NCI-H1417 (cell line): Measurements from ENCODE around the gene PHTF2.
"Not testable (repeated sequence)": the region's sequence is repeated elsewhere in the genome, so short reads cannot be mapped to it uniquely, and the experiment has no call there.

ENCODE experiments used
- DNase-seq, 3 experiments: peaks; one replicate each; lab custom pipeline; 2025; lab: John Stamatoyannopoulos, UW

PHTF2 gene

GRCh38 chr7:77798394-77799077 lies at the start of gene PHTF2, which contains the start of gene TMEM60:
TSS of gene PHTF2 (plus strand) at chr7:77798773.
TSS of gene TMEM60 (minus strand) at chr7:77798434. CDS start at chr7:77794373, 4,061 bp downstream.
- DNase-seq, result peak; percentile 99 to 100 (median 100)

GRCh38 chr7:77752016-77752415 lies 46.6 kb upstream of the PHTF2 start:
- DNase-seq, result no peak

- peak; percentile 29 to 87 (median 46) for DNase-seq
These were observed 45.4 kb upstream of the PHTF2 start for GRCh38 chr7:77753173-77753572.

GRCh38 chr7:77757589-77757988 lies 41.0 kb upstream of the PHTF2 start:
- no peak for DNase-seq

GRCh38 chr7:77759294-77759889 lies 39.2 kb upstream of the PHTF2 start:
- DNase-seq, result peak; percentile 54 to 81 (median 75)

GRCh38 chr7:77760809-77761453 lies 37.6 kb upstream of the PHTF2 start:
- DNase-seq, result no peak

- no peak for DNase-seq
These were observed 33.1 kb upstream of the PHTF2 start for GRCh38 chr7:77765481-77765880.

- no peak for DNase-seq
These were observed 32.4 kb upstream of the PHTF2 start for GRCh38 chr7:77765906-77766800.

GRCh38 chr7:77766801-77767605 lies 31.6 kb upstream of the PHTF2 start:
- no peak for DNase-seq

GRCh38 chr7:77770316-77770715 lies 28.3 kb upstream of the PHTF2 start:
- DNase-seq, result no peak

GRCh38 chr7:77771901-77772300 lies 26.7 kb upstream of the PHTF2 start:
- DNase-seq, result no peak

GRCh38 chr7:77778535-77778934 lies 20.0 kb upstream of the PHTF2 start:
- DNase-seq, result no peak

- DNase-seq, result no peak
These were observed 16.2 kb upstream of the PHTF2 start for GRCh38 chr7:77782383-77782782.

- no peak for DNase-seq
These were observed 15.5 kb upstream of the PHTF2 start for GRCh38 chr7:77783111-77783510.

- DNase-seq, result no peak
These were observed 15.0 kb upstream of the PHTF2 start for GRCh38 chr7:77783545-77783944.

- not testable (repeated sequence) for DNase-seq
These were observed 14.1 kb upstream of the PHTF2 start for GRCh38 chr7:77784426-77784825.

GRCh38 chr7:77786018-77786417 lies 12.6 kb upstream of the PHTF2 start:
- no peak for DNase-seq

GRCh38 chr7:77786741-77787140 lies 11.8 kb upstream of the PHTF2 start:
- no peak for DNase-seq

- DNase-seq, result no peak
These were observed 10.2 kb upstream of the PHTF2 start for GRCh38 chr7:77788327-77788902.

GRCh38 chr7:77791336-77791735 lies 7.2 kb upstream of the PHTF2 start:
- peak; percentile 33 to 78 (median 68) for DNase-seq

GRCh38 chr7:77791956-77792355 lies 6.6 kb upstream of the PHTF2 start:
- DNase-seq, result no peak
